HCT116 (cell line): Measurements from ENCODE around the gene LRP11. TPM values are rescaled to one million over a fixed set of nuclear protein-coding genes. Genes with fewer than 3 reads are reported as not detected.

Experiments
- ATAC-seq: fragments of 200-7000 bp; cut with Tn5 transposase; 2 replicates; pipeline ENCODE4 v1.9.1; 2020; ENCODE audit warnings: mild to moderate bottlenecking, moderate library complexity
- BruUV-seq: library from RNA; stranded (reverse); fragments of 400-500 nt; replicated peaks from 2 replicates; lab custom pipeline; 2021; lab: Mats Ljungman, UMichigan
- CTCF ChIA-PET: fragments of 300-600 bp; sonication (Branson Sonifier 250); formaldehyde crosslinking; loops from one replicate; lab custom pipeline; 2021; ENCODE audit warnings: antibody characterized with exemption; lab: Charles Lee
- POLR2A ChIA-PET: fragments of 300-600, 350-600 bp; sonication (Branson Sonifier 250); formaldehyde crosslinking; loops from one replicate; lab custom pipeline; 2021; ENCODE audit warnings: antibody characterized with exemption; lab: Charles Lee
- RAD21 ChIA-PET, 2 experiments: fragments of 300-600 bp; sonication (Branson Sonifier 250); formaldehyde crosslinking; loops; one replicate each; lab custom pipeline; 2023; ENCODE audit warnings: low total read pairs in 2 of 2; ENCODE audit not compliant: uncharacterized antibody in 2 of 2, unreplicated experiment in 2 of 2, low non-redundant PET in 1 of 2; lab: Charles Lee
- DNase-seq: peaks from one replicate; pipeline ENCODE4 v3.0.0-alpha.2; 2010; ENCODE audit warnings: low read depth, low spot score
- H2AFZ ChIP-seq: fragments of 200-600 bp; shearing (Covaris generic), sonication (generic); 2 replicates; pipeline ENCODE4 v1.6.1; 2017; ENCODE audit warnings: low read depth, mixed run types, mixed read lengths, antibody characterized with exemption, low read length; ENCODE audit not compliant: poor library complexity, severe bottlenecking
- H3K27ac ChIP-seq: 2 replicates; pipeline ENCODE4 v1.5.1; 2012; ENCODE audit warnings: low read depth, low read length
- H3K27me3 ChIP-seq: fragments of 200-600 bp; sonication (generic); 2 replicates; pipeline ENCODE4 v1.6.1; 2016; ENCODE audit warnings: mixed run types, low read length, mixed read lengths; ENCODE audit not compliant: insufficient read depth
- H3K36me3 ChIP-seq, 2 experiments: fragments of 200-500 bp in 1 of 2; fragments of 200-600 bp in 1 of 2; sonication (Bioruptor generic) in 1 of 2; sonication (generic) in 1 of 2; 2 replicates each; pipeline versions ENCODE4 v1.5.1 to v1.6.1; 2014 to 2016; ENCODE audit warnings: low read length in 2 of 2, inconsistent platforms in 1 of 2, mixed read lengths in 1 of 2, mixed run types in 1 of 2; ENCODE audit not compliant: insufficient read depth in 2 of 2, control insufficient read depth in 1 of 2
- H3K4me1 ChIP-seq, 2 experiments: fragments of 200-600 bp in 1 of 2; sonication (generic) in 1 of 2; 2 replicates each; pipeline versions ENCODE4 v1.5.1 to v1.6.1; 2012 to 2017; ENCODE audit warnings: low read length in 2 of 2, inconsistent platforms in 1 of 2, mild to moderate bottlenecking in 1 of 2, mixed read lengths in 1 of 2, mixed run types in 1 of 2, moderate library complexity in 1 of 2; ENCODE audit not compliant: insufficient read depth in 2 of 2, control insufficient read depth in 1 of 2
- H3K4me2 ChIP-seq: fragments of 200-600 bp; sonication (generic); 2 replicates; pipeline ENCODE4 v1.6.1; 2017; ENCODE audit warnings: mixed run types, low read length, mixed read lengths
- H3K4me3 ChIP-seq, 2 experiments: fragments of 200-600 bp in 1 of 2; sonication (generic) in 1 of 2; replicated peaks in 1 of 2; 2 replicates each; pipeline ENCODE4 v1.5.1; 2011 to 2016; ENCODE audit warnings: low read length in 2 of 2, control low read depth in 1 of 2, low read depth in 1 of 2, mild to moderate bottlenecking in 1 of 2, mixed read lengths in 1 of 2, mixed run types in 1 of 2
- H3K79me2 ChIP-seq: fragments of 200-600 bp; sonication (generic); 2 replicates; pipeline ENCODE4 v1.6.1; 2017; ENCODE audit warnings: mild to moderate bottlenecking, mixed run types, low read length, moderate library complexity, mixed read lengths; ENCODE audit not compliant: insufficient read depth
- H3K9ac ChIP-seq: fragments of 200-600 bp; sonication (generic); 2 replicates; pipeline ENCODE4 v1.6.1; 2016; ENCODE audit warnings: low read length, mixed read lengths
- H3K9me2 ChIP-seq: fragments of 200-600 bp; sonication (generic), shearing (Covaris generic); 2 replicates; pipeline ENCODE4 v1.6.1; 2017; ENCODE audit warnings: mixed run types, mild to moderate bottlenecking, moderate library complexity; ENCODE audit not compliant: insufficient read depth
- H3K9me3 ChIP-seq, 2 experiments: fragments of 200-500 bp in 1 of 2; fragments of 200-600 bp in 1 of 2; sonication (Bioruptor generic) in 1 of 2; sonication (generic) in 1 of 2; 2 replicates each; pipeline ENCODE4 v1.6.1; 2014 to 2017; ENCODE audit warnings: low read length in 2 of 2, mixed read lengths in 2 of 2, inconsistent platforms in 1 of 2, low read depth in 1 of 2, mild to moderate bottlenecking in 1 of 2, mixed run types in 1 of 2, moderate library complexity in 1 of 2; ENCODE audit not compliant: control insufficient read depth in 1 of 2, insufficient read depth in 1 of 2
- H4K20me1 ChIP-seq: fragments of 200-600 bp; sonication (generic), shearing (Covaris generic); 2 replicates; pipeline ENCODE4 v1.6.1; 2017; ENCODE audit warnings: mixed run types, mild to moderate bottlenecking, moderate library complexity; ENCODE audit not compliant: insufficient read depth
- CBX3 ChIP-seq: IDR thresholded peaks from 2 replicates; pipeline ENCODE4 v1.6.1; 2012; ENCODE audit warnings: low read depth
- CEBPB ChIP-seq: IDR thresholded peaks from 2 replicates; pipeline ENCODE4 v1.6.1; 2012; ENCODE audit warnings: low read depth
- CTCF ChIP-seq, 3 experiments: fragments of 200-600 bp in 1 of 3; sonication (generic) in 1 of 3; IDR thresholded peaks in 2 of 3; conservative IDR thresholded peaks in 1 of 3; 2 replicates each; pipeline ENCODE4 v1.5.1; 2012 to 2017; ENCODE audit warnings: low read depth in 2 of 3, low read length in 2 of 3, antibody characterized with exemption in 1 of 3, borderline replicate concordance in 1 of 3, control low read depth in 1 of 3, mild to moderate bottlenecking in 1 of 3, mixed read lengths in 1 of 3, mixed run types in 1 of 3, moderate library complexity in 1 of 3; ENCODE audit not compliant: insufficient read depth in 1 of 3
- EZH2phosphoT487 ChIP-seq: fragments of 200-600 bp; IDR thresholded peaks from 2 replicates; pipeline ENCODE4 v1.6.1; 2018; ENCODE audit warnings: antibody characterized with exemption, borderline replicate concordance
- MAX ChIP-seq: IDR thresholded peaks from 2 replicates; pipeline ENCODE4 v1.6.1; 2012
- RAD21 ChIP-seq: IDR thresholded peaks from 2 replicates; pipeline ENCODE4 v1.6.1; 2012; ENCODE audit warnings: low read depth, mild to moderate bottlenecking
- REST ChIP-seq: IDR thresholded peaks from 2 replicates; pipeline ENCODE4 v1.6.1; 2012; ENCODE audit warnings: low read depth
- SP1 ChIP-seq: IDR thresholded peaks from 2 replicates; pipeline ENCODE4 v1.6.1; 2012; ENCODE audit warnings: low read depth
- SRF ChIP-seq: IDR thresholded peaks from 2 replicates; pipeline ENCODE4 v1.6.1; 2012; ENCODE audit warnings: low read depth
- YY1 ChIP-seq: IDR thresholded peaks from 2 replicates; pipeline ENCODE4 v1.6.1; 2011; ENCODE audit warnings: low read length, low read depth, moderate library complexity, mild to moderate bottlenecking; ENCODE audit not compliant: insufficient replicate concordance; ENCODE audit errors: extremely low read depth
- ZBTB33 ChIP-seq: IDR thresholded peaks from 2 replicates; pipeline ENCODE4 v1.6.1; 2011; ENCODE audit warnings: mild to moderate bottlenecking, low read length, moderate library complexity; ENCODE audit not compliant: insufficient replicate concordance; ENCODE audit errors: extremely low read depth
- ZNF274 ChIP-seq: fragments of 200-500 bp; sonication (Bioruptor generic); IDR thresholded peaks from 2 replicates; pipeline ENCODE4 v1.6.1; 2014; ENCODE audit warnings: mild to moderate bottlenecking, low read depth, low read length, inconsistent platforms
- intact Hi-C: fragments of 100-400 bp; cut with micrococcal nuclease; formaldehyde crosslinking; loops from 2 replicates; pipeline ENCODE4 v1.10.0; 2022
- total RNA-seq: library from RNA; stranded (reverse); gene quantifications from one replicate; pipeline ENCODE4 v1.2.1, GENCODE V29; 2021; ENCODE audit not compliant: unreplicated experiment

LRP11 gene
- total RNA-seq, 1 experiment from 2014 or later: 27.8 TPM

- RAD21 ChIA-PET: no interaction called here
- DNase-seq (no peak), ATAC-seq (no peak)
- Histone ChIP-seq H3K36me3 (no peaks in the 10 kb centered on the region), H4K20me1 (no peaks in the 10 kb centered on the region), H3K4me2 (no peak overlapping the region), H3K4me3 (no peak overlapping the region), H3K9ac (no peak overlapping the region), H2AFZ (no peak overlapping the region), H3K27me3 (no peaks in the 10 kb centered on the region), H3K9me3 (no peaks in the 10 kb centered on the region), H3K27ac (no peak overlapping the region), H3K9me2 (no peaks in the 10 kb centered on the region), H3K4me1 (no peaks in the 10 kb centered on the region), H3K79me2 (no peaks in the 10 kb centered on the region)
- POLR2A ChIA-PET: no interaction called here
- CTCF ChIA-PET: no interaction called here
- no TSS peak for BruUV-seq
- TF ChIP-seq CTCF (IDR thresholded peaks at IDR 0.05 in 2 of 3, conservative IDR thresholded peaks at IDR 0.05 in 1 of 3; ENCODE audit: borderline replicate concordance in 1 of 3, insufficient read depth in 1 of 3, low read depth in 2 of 3, low read length in 2 of 3): peak in 2 of 3 experiments; percentile 30 to 35; a peak in 3 of 6 replicates
- no peak for TF ChIP-seq SP1
- no peak for TF ChIP-seq MAX
- no peak for TF ChIP-seq ZNF274
- intact Hi-C loops: no loop called here
Measured at GRCh38 chr6:149823013-149823412, 41.1 kb downstream of the LRP11 start.

GRCh38 chr6:149821492-149821891 lies 42.7 kb downstream of the LRP11 start:
- no peaks in the 10 kb centered on the region for H3K36me3 ChIP-seq
- H3K9me3 ChIP-seq: no peaks in the 10 kb centered on the region
- no peak overlapping the region for H3K4me2 ChIP-seq
- no peak overlapping the region for H3K9ac ChIP-seq
- DNase-seq (no peak), ATAC-seq (no peak)
- H2AFZ ChIP-seq: no peak overlapping the region
- no TSS peak for BruUV-seq
- no peaks in the 10 kb centered on the region for H3K27me3 ChIP-seq
- no peaks in the 10 kb centered on the region for H3K9me2 ChIP-seq
- intact Hi-C loops: loop anchor here (1.0 kb wide), 1 partner anchor 27 kb away; no protein-coding TSS in a partner anchor
- RAD21 ChIA-PET: interaction anchor here in 1 of 2 experiments (0.7 kb wide), 1 partner anchor 17 kb away, joined by 4 read pairs; no protein-coding TSS in a partner anchor
- no peaks in the 10 kb centered on the region for H3K4me1 ChIP-seq
- H3K79me2 ChIP-seq: no peaks in the 10 kb centered on the region
- no peak overlapping the region for H3K27ac ChIP-seq
- CTCF ChIA-PET: no interaction called here
- POLR2A ChIA-PET: interaction anchor here (0.5 kb wide), 1 partner anchor 57 kb away, joined by 3 read pairs; no protein-coding TSS in a partner anchor
- no peaks in the 10 kb centered on the region for H4K20me1 ChIP-seq
- H3K4me3 ChIP-seq: no peak overlapping the region
- TF ChIP-seq REST (no peak), CBX3 (no peak), EZH2phosphoT487 (no peak), SRF (no peak), CEBPB (no peak), YY1 (no peak), ZNF274 (no peak), ZBTB33 (no peak), RAD21 (no peak)
